ENCODE results near the gene MOGAT2. TPM values are rescaled to one million over a fixed set of nuclear protein-coding genes. Genes with fewer than 3 reads are reported as not detected.
A peak's percentile ranks its signal among the peaks of the same experiment; 100 is the strongest.

Gene MOGAT2
- total and polyA plus RNA-seq, 2 of the 4 experiments (the other 2 are of a cell fraction) = not detected

DNA sequence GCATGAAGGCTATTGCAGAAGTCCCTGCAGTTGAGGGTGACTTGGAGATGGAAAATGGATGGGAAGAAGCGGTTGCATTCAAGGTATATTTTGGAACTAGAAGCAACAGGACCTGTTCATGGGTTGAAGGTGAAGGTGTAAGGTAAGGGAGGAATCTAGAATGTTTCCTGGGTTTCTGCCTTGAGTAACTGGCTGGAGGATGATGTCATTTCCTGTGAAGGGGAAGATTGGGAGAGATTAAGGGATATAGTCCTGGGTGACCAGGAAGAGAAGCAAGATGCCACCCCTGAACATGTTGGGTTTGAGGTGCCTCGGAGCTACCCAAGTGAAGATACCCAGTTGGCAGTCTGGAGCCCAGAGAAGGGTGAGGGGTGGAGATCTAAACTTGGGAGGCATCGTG is 12.1 kb upstream of the MOGAT2 start:
- Histone ChIP-seq H3K9me1 (ENCODE audit: insufficient read depth, low read length) (0 out of 2 replicates have a peak, but pooled peaks cover under 1% of the 10 kb centered on the region), H2BK5ac (ENCODE audit: low read depth, low read length, poor library complexity, severe bottlenecking) (no peak overlapping the region), H3K9me3 (ENCODE audit: control insufficient read depth, insufficient read depth, low read length) (no peaks in the 10 kb centered on the region; the same call in 1 of the 2 replicates), H2AK9ac (replicated peaks; ENCODE audit: low read depth, low read length, poor library complexity) (no peak overlapping the region), H3K14ac (replicated peaks; ENCODE audit: low read depth, low read length) (no peak overlapping the region), H3K23ac (ENCODE audit: low read depth, low read length) (no peak overlapping the region), H2BK20ac (ENCODE audit: low read depth, low read length) (no peak overlapping the region), H3K27me3 (ENCODE audit: control insufficient read depth, insufficient read depth, low read length) (peaks cover 8% of the 10 kb centered on the region; the same call in 1 of the 2 replicates), H2AFZ (replicated peaks; ENCODE audit: low read length, poor library complexity) (peak overlapping the region; percentile 5), H3K27ac (ENCODE audit: insufficient read depth, low read length) (no peak overlapping the region), H4K91ac (ENCODE audit: insufficient read depth, low read depth, low read length) (no peak overlapping the region), H3K4me2 (ENCODE audit: low read depth, low read length) (no peak overlapping the region), H3K36me3 (ENCODE audit: control insufficient read depth, insufficient read depth, low read length) (no peaks in the 10 kb centered on the region), H4K8ac (ENCODE audit: low read depth in 2 of 2, low read length in 2 of 2) (no peak overlapping the region; a peak in 1 of 4 replicates), H3K56ac (ENCODE audit: extremely low read depth, insufficient read depth, low read length) (no peak overlapping the region), H2BK15ac (ENCODE audit: low read depth, low read length) (no peak overlapping the region), H3K4me3 (ENCODE audit: insufficient read depth, low read depth, low read length) (no peak overlapping the region), H2AK5ac (ENCODE audit: low read depth, low read length) (no peak overlapping the region), H4K5ac (ENCODE audit: low read depth, low read length) (no peak overlapping the region), H4K20me1 (ENCODE audit: insufficient read depth, low read length) (no peaks in the 10 kb centered on the region), H2BK120ac (ENCODE audit: low read depth, low read length) (no peak overlapping the region), H3K4me1 (ENCODE audit: control insufficient read depth, insufficient read depth, low read length) (no peaks in the 10 kb centered on the region), H3K79me1 (ENCODE audit: low read depth in 1 of 2, low read length in 2 of 2) (no peaks in the 10 kb centered on the region), H3K18ac (ENCODE audit: low read depth, low read length) (no peak overlapping the region), H3K9ac (ENCODE audit: low read depth, low read length) (no peak overlapping the region), H3K4ac (ENCODE audit: low read depth, low read length) (no peak overlapping the region)
- in situ Hi-C loops (cut with MboI; ENCODE audit: low sequenced_read_pairs) (no loop called here), dilution Hi-C loops (cut with HindIII; ENCODE audit: low sequenced_read_pairs, unreplicated experiment) (no loop called here), intact Hi-C loops (cut with micrococcal nuclease) (loop anchor here (5.0 kb wide), 2 partner anchors 123 to 162 kb away; no protein-coding TSS in a partner anchor)
- ChIA-PET CTCF (interaction anchor here (0.6 to 1.7 kb wide), 8 partner anchors 9 to 242 kb away, joined by 3 to 4 read pairs (median 3); partner anchors contain the start of gene GDPD5), POLR2A (ENCODE audit: unreplicated experiment) (no interaction called here)
- no TSS peak for BruUV-seq (replicated peaks)
- DNase-seq (no peak), ATAC-seq (ENCODE audit: low read depth) (no peak)
- 83% methylated on average over 2 of the region's 3 CpGs; no CpG with 5 or more reads in 1 of the 2 experiments for WGBS, 2 experiments (ENCODE audit: extremely low coverage in 2 of 2, insufficient read length in 1 of 2)
- TF ChIP-seq FOS (IDR thresholded peaks at IDR 0.05; ENCODE audit: low read depth, low read length) (no peak), RAD21 (IDR thresholded peaks at IDR 0.05; ENCODE audit: low read length) (no peak), MXI1 (IDR thresholded peaks at IDR 0.05; ENCODE audit: borderline replicate concordance, low read depth, low read length) (no peak), SMC3 (IDR thresholded peaks at IDR 0.05; ENCODE audit: low read depth, low read length) (no peak), CEBPB (IDR thresholded peaks at IDR 0.05; ENCODE audit: low read depth, low read length) (no peak), RFX5 (IDR thresholded peaks at IDR 0.05; ENCODE audit: low read depth, low read length) (no peak), NFE2L2 (IDR thresholded peaks at IDR 0.05; ENCODE audit: low read depth, low read length) (no peak), BHLHE40 (IDR thresholded peaks at IDR 0.05; ENCODE audit: low read depth, low read length) (no peak), MAFK (IDR thresholded peaks at IDR 0.05; ENCODE audit: low read depth, low read length) (no peak), CHD1 (IDR thresholded peaks at IDR 0.05; ENCODE audit: low read depth, low read length) (no peak), POLR2A (IDR thresholded peaks at IDR 0.05; ENCODE audit: low read depth, low read length) (no peak), MAZ (IDR thresholded peaks at IDR 0.05; ENCODE audit: borderline replicate concordance, low read depth, low read length) (no peak), RCOR1 (IDR thresholded peaks at IDR 0.05; ENCODE audit: insufficient replicate concordance, low read length) (no peak)
- TF ChIP-seq, protein P1, sequence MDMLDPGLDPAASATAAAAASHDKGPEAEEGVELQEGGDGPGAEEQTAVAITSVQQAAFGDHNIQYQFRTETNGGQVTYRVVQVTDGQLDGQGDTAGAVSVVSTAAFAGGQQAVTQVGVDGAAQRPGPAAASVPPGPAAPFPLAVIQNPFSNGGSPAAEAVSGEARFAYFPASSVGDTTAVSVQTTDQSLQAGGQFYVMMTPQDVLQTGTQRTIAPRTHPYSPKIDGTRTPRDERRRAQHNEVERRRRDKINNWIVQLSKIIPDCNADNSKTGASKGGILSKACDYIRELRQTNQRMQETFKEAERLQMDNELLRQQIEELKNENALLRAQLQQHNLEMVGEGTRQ (IDR thresholded peaks at IDR 0.05; ENCODE audit: low read depth, low read length) = no peak
- TF ChIP-seq, protein P2, sequence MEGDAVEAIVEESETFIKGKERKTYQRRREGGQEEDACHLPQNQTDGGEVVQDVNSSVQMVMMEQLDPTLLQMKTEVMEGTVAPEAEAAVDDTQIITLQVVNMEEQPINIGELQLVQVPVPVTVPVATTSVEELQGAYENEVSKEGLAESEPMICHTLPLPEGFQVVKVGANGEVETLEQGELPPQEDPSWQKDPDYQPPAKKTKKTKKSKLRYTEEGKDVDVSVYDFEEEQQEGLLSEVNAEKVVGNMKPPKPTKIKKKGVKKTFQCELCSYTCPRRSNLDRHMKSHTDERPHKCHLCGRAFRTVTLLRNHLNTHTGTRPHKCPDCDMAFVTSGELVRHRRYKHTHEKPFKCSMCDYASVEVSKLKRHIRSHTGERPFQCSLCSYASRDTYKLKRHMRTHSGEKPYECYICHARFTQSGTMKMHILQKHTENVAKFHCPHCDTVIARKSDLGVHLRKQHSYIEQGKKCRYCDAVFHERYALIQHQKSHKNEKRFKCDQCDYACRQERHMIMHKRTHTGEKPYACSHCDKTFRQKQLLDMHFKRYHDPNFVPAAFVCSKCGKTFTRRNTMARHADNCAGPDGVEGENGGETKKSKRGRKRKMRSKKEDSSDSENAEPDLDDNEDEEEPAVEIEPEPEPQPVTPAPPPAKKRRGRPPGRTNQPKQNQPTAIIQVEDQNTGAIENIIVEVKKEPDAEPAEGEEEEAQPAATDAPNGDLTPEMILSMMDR (conservative IDR thresholded peaks at IDR 0.05; ENCODE audit: low read depth, low read length) = no peak
- TF ChIP-seq, protein P3, sequence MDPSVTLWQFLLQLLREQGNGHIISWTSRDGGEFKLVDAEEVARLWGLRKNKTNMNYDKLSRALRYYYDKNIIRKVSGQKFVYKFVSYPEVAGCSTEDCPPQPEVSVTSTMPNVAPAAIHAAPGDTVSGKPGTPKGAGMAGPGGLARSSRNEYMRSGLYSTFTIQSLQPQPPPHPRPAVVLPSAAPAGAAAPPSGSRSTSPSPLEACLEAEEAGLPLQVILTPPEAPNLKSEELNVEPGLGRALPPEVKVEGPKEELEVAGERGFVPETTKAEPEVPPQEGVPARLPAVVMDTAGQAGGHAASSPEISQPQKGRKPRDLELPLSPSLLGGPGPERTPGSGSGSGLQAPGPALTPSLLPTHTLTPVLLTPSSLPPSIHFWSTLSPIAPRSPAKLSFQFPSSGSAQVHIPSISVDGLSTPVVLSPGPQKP (IDR thresholded peaks at IDR 0.05; ENCODE audit: borderline replicate concordance, low read depth, low read length) = no peak
